Kidney epithelial cell (primary cell): Measurements from ENCODE around the gene PCBP3. TPM values are rescaled to one million over a fixed set of nuclear protein-coding genes. Genes with fewer than 3 reads are reported as not detected.

Experiments used
- DNase-seq: peaks from one replicate; pipeline ENCODE4 v3.0.0-alpha.2; 2010; ENCODE audit warnings: low read depth
- H3K27me3 ChIP-seq: 2 replicates; pipeline ENCODE4 v1.6.0; 2011; ENCODE audit warnings: low read length; ENCODE audit not compliant: control insufficient read depth, insufficient read depth
- H3K36me3 ChIP-seq: 2 replicates; pipeline ENCODE4 v1.5.1; 2011; ENCODE audit warnings: low read length; ENCODE audit not compliant: control insufficient read depth, insufficient read depth
- H3K4me3 ChIP-seq: 2 replicates; pipeline ENCODE4 v1.5.1; 2011; ENCODE audit warnings: low read depth, mild to moderate bottlenecking, control low read depth, low read length
- CTCF ChIP-seq: IDR thresholded peaks from 2 replicates; pipeline ENCODE4 v1.5.1; 2011; ENCODE audit warnings: mild to moderate bottlenecking, moderate library complexity, low read length, control low read depth, inconsistent platforms; ENCODE audit not compliant: insufficient read depth, poor library complexity, severe bottlenecking
- total RNA-seq: library from RNA; depleted of rRNA; stranded (reverse); fragments of >200 nt; gene quantifications from 2 replicates; pipeline ENCODE4 v1.2.3, GENCODE V29; 2015

PCBP3 gene
- total RNA-seq, 1 donor from 2014 or later, result 1.3 TPM

- Histone ChIP-seq H3K36me3 (no peaks in the 10 kb centered on the region), H3K4me3 (no peak overlapping the region), H3K27me3 (no peaks in the 10 kb centered on the region)
- TF ChIP-seq CTCF, result no peak
- DNase-seq, result no peak
These were observed 256.7 kb downstream of the PCBP3 start for GRCh38 chr21:45900034-45900868.

- no peak overlapping the region for H3K4me3 ChIP-seq
- no peak for TF ChIP-seq CTCF
- no peak for DNase-seq
These were observed 257.7 kb downstream of the PCBP3 start for GRCh38 chr21:45901061-45901690.

GRCh38 chr21:45902292-45902995, 258.9 kb downstream of the PCBP3 start:
- no peak for DNase-seq
- Histone ChIP-seq H3K4me3 (no peak overlapping the region), H3K27me3 (no peaks in the 10 kb centered on the region), H3K36me3 (no peaks in the 10 kb centered on the region)
- TF ChIP-seq CTCF, result no peak

More at GRCh38 chr21:45901061-45901690, 257.7 kb downstream of the PCBP3 start:
- no peaks in the 10 kb centered on the region for H3K36me3 ChIP-seq
- H3K27me3 ChIP-seq, result no peaks in the 10 kb centered on the region

- TF ChIP-seq CTCF, result no peak
- DNase-seq, result no peak
- Histone ChIP-seq H3K27me3 (no peaks in the 10 kb centered on the region), H3K36me3 (no peaks in the 10 kb centered on the region), H3K4me3 (no peak overlapping the region)
These were observed 261.7 kb downstream of the PCBP3 start for GRCh38 chr21:45905196-45905595.

GRCh38 chr21:45906196-45906805, 262.8 kb downstream of the PCBP3 start:
- DNase-seq, result no peak
- Histone ChIP-seq H3K36me3 (no peaks in the 10 kb centered on the region), H3K4me3 (no peak overlapping the region), H3K27me3 (no peaks in the 10 kb centered on the region)
- no peak for TF ChIP-seq CTCF
